GM12878 (cell line): ENCODE data around the gene OR2D3. TPM values are rescaled to one million over a fixed set of nuclear protein-coding genes. Genes with fewer than 3 reads are reported as not detected.

Source experiments
- ATAC-seq: fragments of 200-7000 bp; cut with Tn5 transposase; 3 replicates; pipeline ENCODE4 v1.9.1; 2020; ENCODE audit warnings: mild to moderate bottlenecking, moderate library complexity
- BruUV-seq: library from RNA; stranded (reverse); fragments of 400-500 nt; replicated peaks from 2 replicates; lab custom pipeline; 2021; lab: Mats Ljungman, UMichigan
- CTCF ChIA-PET: fragments of 300-600 bp; sonication (Branson Sonifier 250); formaldehyde crosslinking; extraction: SDS; loops from one replicate; lab custom pipeline; 2021; ENCODE audit warnings: inconsistent platforms; lab: Yijun Ruan, JAX
- POLR2A ChIA-PET: fragments of 350-600 bp; formaldehyde crosslinking; extraction: SDS; loops from one replicate; lab custom pipeline; 2021; ENCODE audit warnings: inconsistent platforms; lab: Charles Lee
- RAD21 ChIA-PET: fragments of 300-600 bp; sonication (Branson Sonifier 250); formaldehyde crosslinking; loops from one replicate; lab custom pipeline; 2023; ENCODE audit warnings: antibody characterized with exemption; ENCODE audit not compliant: unreplicated experiment; lab: Charles Lee
- SMC1A ChIA-PET: fragments of 300-600 bp; sonication (Branson Sonifier 250); formaldehyde crosslinking; loops from one replicate; lab custom pipeline; 2023; ENCODE audit not compliant: unreplicated experiment, uncharacterized antibody; lab: Charles Lee
- DNase-seq: peaks from one replicate; pipeline ENCODE4 v3.0.0-alpha.2; 2011; ENCODE audit warnings: low read depth, low spot score
- FAIRE-seq: peaks from 3 replicates; lab custom pipeline; 2011; peaks lifted over from hg19 to GRCh38; lab: Jason Lieb, UNC
- H2AFZ ChIP-seq: 2 replicates; pipeline ENCODE4 v1.6.0; 2011; ENCODE audit warnings: low read depth, low read length, control low read depth; ENCODE audit not compliant: control insufficient read depth
- H3K27ac ChIP-seq: 2 replicates; pipeline ENCODE4 v1.5.1; 2011; ENCODE audit warnings: control low read depth; ENCODE audit not compliant: control insufficient read depth, insufficient read depth
- H3K27me3 ChIP-seq, 2 experiments: replicated peaks in 1 of 2; 2 replicates each; pipeline versions ENCODE4 v1.6.0 to v1.6.1; 2011; ENCODE audit warnings: low read length in 1 of 2; ENCODE audit not compliant: control insufficient read depth in 2 of 2, insufficient read depth in 2 of 2
- H3K36me3 ChIP-seq, 2 experiments: 2 replicates each; pipeline ENCODE4 v1.5.1; 2011; ENCODE audit warnings: low read length in 1 of 2; ENCODE audit not compliant: control insufficient read depth in 2 of 2, insufficient read depth in 2 of 2
- H3K4me1 ChIP-seq: 2 replicates; pipeline ENCODE4 v1.6.1; 2011; ENCODE audit warnings: mild to moderate bottlenecking, low read length, moderate library complexity, mixed read lengths; ENCODE audit not compliant: control insufficient read depth, insufficient read depth
- H3K4me2 ChIP-seq: 2 replicates; pipeline ENCODE4 v1.6.0; 2011; ENCODE audit warnings: control low read depth; ENCODE audit not compliant: control insufficient read depth, insufficient read depth
- H3K4me3 ChIP-seq: fragments of 200-600 bp; sonication (generic); 2 replicates; pipeline ENCODE4 v1.5.1; 2016
- H3K79me2 ChIP-seq: 2 replicates; pipeline ENCODE4 v1.6.0; 2011; ENCODE audit warnings: low read length; ENCODE audit not compliant: control insufficient read depth, insufficient read depth
- H3K9ac ChIP-seq: 2 replicates; pipeline ENCODE4 v1.8.0; 2011; ENCODE audit warnings: low read length, control low read depth, mixed read lengths; ENCODE audit not compliant: control insufficient read depth, insufficient read depth
- H3K9me3 ChIP-seq: replicated peaks from 3 replicates; pipeline ENCODE4 v1.5.1; 2011; ENCODE audit warnings: mild to moderate bottlenecking, low read length; ENCODE audit not compliant: control insufficient read depth, insufficient read depth
- H4K20me1 ChIP-seq: 2 replicates; pipeline ENCODE4 v1.6.0; 2011; ENCODE audit not compliant: control insufficient read depth, insufficient read depth
- E2F8 ChIP-seq: fragments of 450-650 bp; IDR thresholded peaks from 2 replicates; pipeline ENCODE4 v1.6.1; 2018; ENCODE audit warnings: mild to moderate bottlenecking, low read depth, moderate library complexity; ENCODE audit not compliant: partially characterized antibody
- IKZF1 ChIP-seq: fragments of 450-650 bp; conservative IDR thresholded peaks from 2 replicates; pipeline ENCODE4 v1.6.1; 2017; ENCODE audit warnings: antibody characterized with exemption, mild to moderate bottlenecking
- KDM1A ChIP-seq: fragments of 200-600 bp; sonication (generic); IDR thresholded peaks from 2 replicates; pipeline ENCODE4 v1.6.1; 2016; ENCODE audit warnings: borderline replicate concordance
- MYB ChIP-seq: fragments of 150-350 bp; IDR thresholded peaks from 2 replicates; pipeline ENCODE4 v1.6.1; 2014; ENCODE audit warnings: mild to moderate bottlenecking, low read depth, low read length, borderline replicate concordance
- NFXL1 ChIP-seq: fragments of 450-650 bp; IDR thresholded peaks from 2 replicates; pipeline ENCODE4 v1.6.1; 2017; ENCODE audit warnings: antibody characterized with exemption, mild to moderate bottlenecking, borderline replicate concordance
- NKRF ChIP-seq: fragments of 450-650 bp; conservative IDR thresholded peaks from 2 replicates; pipeline ENCODE4 v1.6.1; 2017; ENCODE audit warnings: mild to moderate bottlenecking, moderate library complexity
- NR2C2 ChIP-seq: IDR thresholded peaks from 2 replicates; pipeline ENCODE4 v1.6.1; 2011; ENCODE audit warnings: borderline replicate concordance, low read depth; ENCODE audit not compliant: control insufficient read depth, insufficient read length
- PBX3 ChIP-seq: IDR thresholded peaks from 2 replicates; pipeline ENCODE4 v1.6.1; 2011; ENCODE audit warnings: mild to moderate bottlenecking, low read depth, low read length, moderate library complexity; ENCODE audit not compliant: insufficient replicate concordance
- POLR2AphosphoS5 ChIP-seq: IDR thresholded peaks from 2 replicates; pipeline ENCODE4 v1.6.1; 2011; ENCODE audit warnings: mild to moderate bottlenecking, low read length, inconsistent platforms
- SMARCA5 ChIP-seq: fragments of 450-650 bp; IDR thresholded peaks from 2 replicates; pipeline ENCODE4 v1.6.1; 2017; ENCODE audit warnings: mild to moderate bottlenecking
- SUPT20H ChIP-seq: IDR thresholded peaks from 2 replicates; pipeline ENCODE4 v1.6.1; 2011; ENCODE audit warnings: low read depth, mild to moderate bottlenecking, low read length, moderate library complexity, borderline replicate concordance; ENCODE audit not compliant: control insufficient read depth
- TCF3 ChIP-seq: IDR thresholded peaks from 2 replicates; pipeline ENCODE4 v1.6.1; 2012; ENCODE audit warnings: low read depth, mild to moderate bottlenecking, low read length, borderline replicate concordance; ENCODE audit not compliant: insufficient read depth
- ZBTB40 ChIP-seq: fragments of 450-650 bp; IDR thresholded peaks from 2 replicates; pipeline ENCODE4 v1.6.1; 2016; ENCODE audit warnings: mild to moderate bottlenecking, moderate library complexity, borderline replicate concordance
- WGBS: methylation state at CpG from one replicate; pipeline ENCODE4 v1.1.6; 2016; ENCODE audit warnings: low lambda C conversion rate; ENCODE audit not compliant: insufficient replicate concordance, insufficient coverage; ENCODE audit errors: missing lambda C conversion rate; 5-methylcytosine and 5-hydroxymethylcytosine counted together
- in situ Hi-C: fragments of 300-500 bp; cut with MboI; formaldehyde crosslinking; loops from 9 replicates; pipeline ENCODE4 v1.14.3; 2018; ENCODE audit warnings: mixed read lengths
- intact Hi-C: fragments of 100-400 bp; cut with micrococcal nuclease; formaldehyde crosslinking; loops from one replicate; pipeline ENCODE4 v1.14.2; 2022; ENCODE audit not compliant: unreplicated experiment
- polyA plus RNA-seq, 11 experiments: library from polyadenylated mRNA; depleted of rRNA in 4 of 11; unstranded in 6 of 11; stranded (reverse) in 5 of 11; fragments of >200 nt; fragmentation: Nextera tagmentation in 4 of 11; fragmentation: Illumina TruSeq in 1 of 11; extraction: Ambion mirVana in 4 of 11; extraction: Trizol in 1 of 11; gene quantifications; 1 replicate in 1 of 11; 2 replicates in 10 of 11; pipeline versions ENCODE4 v1.2.1 to v1.2.3, GENCODE V29; 2011 to 2016; ENCODE audit warnings: inconsistent platforms in 2 of 11, missing spikeins in 2 of 11, low read depth in 1 of 11
- total RNA-seq, 4 experiments: library from RNA; depleted of rRNA in 3 of 4; stranded (reverse); fragments of >200 nt in 3 of 4; fragmentation: Illumina TruSeq in 1 of 4; extraction: Trizol in 1 of 4; gene quantifications; 2 replicates each; pipeline versions ENCODE4 v1.2.1 to v1.2.3, GENCODE V29; 2013 to 2021

The OR2D3 gene
- total and polyA plus RNA-seq, 10 of the 15 experiments (the other 5 are each of a cell fraction or from before 2014, with no cell fraction given): 0.20 TPM; not detected in 9

GRCh38 chr11:6889835-6890234 is 31.0 kb upstream of the OR2D3 start:
- in situ Hi-C loops: no loop called here
- Histone ChIP-seq H3K27me3 (no peaks in the 10 kb centered on the region), H3K79me2 (no peaks in the 10 kb centered on the region), H3K36me3 (no peaks in the 10 kb centered on the region), H3K4me2 (no peak overlapping the region), H4K20me1 (no peaks in the 10 kb centered on the region), H3K4me1 (no peaks in the 10 kb centered on the region), H2AFZ (no peak overlapping the region), H3K9me3 (no peaks in the 10 kb centered on the region), H3K27ac (no peak overlapping the region), H3K4me3 (no peak overlapping the region), H3K9ac (no peak overlapping the region)
- BruUV-seq: no TSS peak
- ChIA-PET RAD21 (no interaction called here), SMC1A (interaction anchor here (0.6 to 0.8 kb wide), 3 partner anchors 9 to 1160 kb away, joined by 3 read pairs; no protein-coding TSS in a partner anchor), CTCF (interaction anchor here (1.4 kb wide), 1 partner anchor 11 kb away, joined by 4 read pairs; no protein-coding TSS in a partner anchor), POLR2A (no interaction called here)
- ATAC-seq (peak; percentile 45; the same call in 2 of the 3 replicates), FAIRE-seq (no peak), DNase-seq (no peak)
- WGBS: 0% methylated on average over 1 of the region's 1 CpG
- intact Hi-C loops: no loop called here
- no peak for TF ChIP-seq TCF3
- no peak for TF ChIP-seq PBX3
- no peak for TF ChIP-seq IKZF1
- no peak for TF ChIP-seq SMARCA5
- TF ChIP-seq ZBTB40: no peak
- TF ChIP-seq SUPT20H: no peak
- TF ChIP-seq E2F8: no peak
- no peak for TF ChIP-seq KDM1A
- TF ChIP-seq POLR2AphosphoS5: no peak
- TF ChIP-seq NR2C2: no peak
- no peak for TF ChIP-seq MYB
- TF ChIP-seq NKRF: no peak
- TF ChIP-seq NFXL1: no peak
